Measurements from ENCODE around the gene DAPL1. TPM values are rescaled to one million over a fixed set of nuclear protein-coding genes. Genes with fewer than 3 reads are reported as not detected.

DAPL1 gene
- total and polyA plus RNA-seq, 2 experiments from 2014 or later, result not detected

DNA sequence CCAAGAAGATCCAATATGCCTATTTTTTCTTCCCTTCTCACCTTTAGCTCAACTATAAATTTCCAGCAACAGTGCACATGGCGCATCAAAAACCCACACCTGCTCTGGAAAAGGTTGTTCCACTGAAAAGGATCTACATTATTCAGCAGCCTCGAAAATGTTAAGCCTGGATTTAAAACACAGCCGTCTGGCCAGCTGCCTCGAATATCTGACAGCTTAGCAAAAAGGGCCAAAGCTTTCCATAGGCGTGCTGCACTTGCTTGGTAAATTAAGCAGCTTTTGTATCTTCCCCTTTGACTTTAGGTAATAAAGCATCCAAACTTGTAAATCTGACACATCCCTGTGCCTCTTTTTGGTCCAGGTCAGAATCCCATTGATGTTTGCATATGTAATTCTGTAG is 20.5 kb downstream of the DAPL1 start:
- no peaks in the 10 kb centered on the region for H4K20me1 ChIP-seq (ENCODE audit: insufficient read depth, poor library complexity, severe bottlenecking)
- DNase-seq (ENCODE audit: low spot score), result no peak
- H3K4me3 ChIP-seq, result no peak overlapping the region

DNA sequence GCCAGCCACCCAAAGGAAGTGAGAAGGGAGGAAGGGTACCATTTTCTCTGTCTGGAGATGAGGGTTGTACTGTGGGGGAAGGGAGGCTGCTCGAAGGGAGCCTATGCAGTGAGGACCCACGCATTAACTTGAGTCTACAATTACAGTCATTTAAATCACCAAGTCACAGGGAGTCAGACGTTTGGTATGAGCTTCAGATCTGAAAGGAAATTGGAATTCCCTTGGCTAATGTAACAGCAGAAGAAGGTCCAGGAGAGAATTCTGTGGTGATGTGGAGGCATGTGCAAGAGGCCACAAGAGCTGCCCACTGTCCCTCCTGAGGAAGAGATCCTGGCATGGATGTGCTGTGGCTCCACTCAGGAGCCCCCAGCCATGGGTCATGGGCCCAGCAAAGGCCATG is 22.5 kb downstream of the DAPL1 start:
- TF ChIP-seq, protein P1, sequence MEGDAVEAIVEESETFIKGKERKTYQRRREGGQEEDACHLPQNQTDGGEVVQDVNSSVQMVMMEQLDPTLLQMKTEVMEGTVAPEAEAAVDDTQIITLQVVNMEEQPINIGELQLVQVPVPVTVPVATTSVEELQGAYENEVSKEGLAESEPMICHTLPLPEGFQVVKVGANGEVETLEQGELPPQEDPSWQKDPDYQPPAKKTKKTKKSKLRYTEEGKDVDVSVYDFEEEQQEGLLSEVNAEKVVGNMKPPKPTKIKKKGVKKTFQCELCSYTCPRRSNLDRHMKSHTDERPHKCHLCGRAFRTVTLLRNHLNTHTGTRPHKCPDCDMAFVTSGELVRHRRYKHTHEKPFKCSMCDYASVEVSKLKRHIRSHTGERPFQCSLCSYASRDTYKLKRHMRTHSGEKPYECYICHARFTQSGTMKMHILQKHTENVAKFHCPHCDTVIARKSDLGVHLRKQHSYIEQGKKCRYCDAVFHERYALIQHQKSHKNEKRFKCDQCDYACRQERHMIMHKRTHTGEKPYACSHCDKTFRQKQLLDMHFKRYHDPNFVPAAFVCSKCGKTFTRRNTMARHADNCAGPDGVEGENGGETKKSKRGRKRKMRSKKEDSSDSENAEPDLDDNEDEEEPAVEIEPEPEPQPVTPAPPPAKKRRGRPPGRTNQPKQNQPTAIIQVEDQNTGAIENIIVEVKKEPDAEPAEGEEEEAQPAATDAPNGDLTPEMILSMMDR (IDR thresholded peaks at IDR 0.05; ENCODE audit: poor library complexity), result no peak
- TF ChIP-seq EZH2phosphoT487 (IDR thresholded peaks at IDR 0.05; ENCODE audit: low read depth, severe bottlenecking, unreplicated experiment), result no peak
- no peak for TF ChIP-seq EZH2 (IDR thresholded peaks at IDR 0.05; ENCODE audit: borderline replicate concordance)
- Histone ChIP-seq H3K79me2 (no peaks in the 10 kb centered on the region), H3K4me3 (no peak overlapping the region), H3K4me1 (ENCODE audit: insufficient read depth) (no peaks in the 10 kb centered on the region), H3K36me3 (replicated peaks; ENCODE audit: insufficient read depth, low read depth) (no peaks in the 10 kb centered on the region), H2AFZ (no peak overlapping the region), H3K4me2 (no peak overlapping the region), H3K27ac (no peak overlapping the region), H3K27me3 (no peaks in the 10 kb centered on the region), H4K20me1 (ENCODE audit: insufficient read depth, poor library complexity, severe bottlenecking) (no peaks in the 10 kb centered on the region), H3K9me3 (ENCODE audit: low read depth) (no peaks in the 10 kb centered on the region), H3K9me2 (replicated peaks; ENCODE audit: insufficient read depth) (no peaks in the 10 kb centered on the region)
- no peak for DNase-seq (ENCODE audit: low spot score)
- WGBS (ENCODE audit: low lambda C conversion rate, missing lambda C conversion rate), result 80% methylated on average over 3 of the region's 3 CpGs

More for the DNA sequence above, 20.5 kb downstream of the DAPL1 start:
- no peak for TF ChIP-seq EZH2phosphoT487 (IDR thresholded peaks at IDR 0.05; ENCODE audit: low read depth, severe bottlenecking, unreplicated experiment)
- no peak for TF ChIP-seq EZH2 (IDR thresholded peaks at IDR 0.05; ENCODE audit: borderline replicate concordance)
- TF ChIP-seq, protein P1 (IDR thresholded peaks at IDR 0.05; ENCODE audit: poor library complexity), result no peak
- no peaks in the 10 kb centered on the region for H3K9me2 ChIP-seq (replicated peaks; ENCODE audit: insufficient read depth)
- H3K4me2 ChIP-seq, result no peak overlapping the region
- no peaks in the 10 kb centered on the region for H3K4me1 ChIP-seq (ENCODE audit: insufficient read depth)
- no peaks in the 10 kb centered on the region for H3K9me3 ChIP-seq (ENCODE audit: low read depth)
- WGBS (ENCODE audit: low lambda C conversion rate, missing lambda C conversion rate), result 51% methylated on average over 5 of the region's 5 CpGs
- H3K36me3 ChIP-seq (replicated peaks; ENCODE audit: insufficient read depth, low read depth), result no peaks in the 10 kb centered on the region
- H3K27ac ChIP-seq, result no peak overlapping the region
- no peaks in the 10 kb centered on the region for H3K79me2 ChIP-seq
- no peaks in the 10 kb centered on the region for H3K27me3 ChIP-seq
- H2AFZ ChIP-seq, result no peak overlapping the region

DNA sequence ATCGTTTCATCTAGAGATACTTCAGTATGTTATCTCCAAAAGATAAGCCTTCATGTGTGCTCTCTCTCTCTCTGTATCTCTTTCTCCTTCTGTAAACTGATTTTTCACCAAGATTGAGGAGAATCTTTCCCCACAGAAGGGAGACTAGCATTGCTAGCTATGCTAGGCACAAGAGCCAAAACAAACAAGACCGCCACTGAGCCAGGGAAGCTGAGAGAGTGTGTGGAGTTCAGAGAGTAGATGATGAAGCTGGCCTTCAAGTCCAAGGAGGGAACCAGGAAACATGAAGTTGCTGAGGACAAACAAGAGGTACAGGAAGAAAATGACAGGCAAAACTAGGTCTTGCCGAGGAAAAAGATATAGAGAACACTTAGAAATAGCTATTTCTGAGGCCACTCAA is 23.4 kb downstream of the DAPL1 start:
- H2AFZ ChIP-seq, result no peak overlapping the region
- H3K9me2 ChIP-seq (replicated peaks; ENCODE audit: insufficient read depth), result no peaks in the 10 kb centered on the region
- 64% methylated on average over 3 of the region's 3 CpGs for WGBS (ENCODE audit: low lambda C conversion rate, missing lambda C conversion rate)
- H3K4me3 ChIP-seq, result no peak overlapping the region
- TF ChIP-seq EZH2 (IDR thresholded peaks at IDR 0.05; ENCODE audit: borderline replicate concordance), result no peak
- TF ChIP-seq, protein P1 (IDR thresholded peaks at IDR 0.05; ENCODE audit: poor library complexity), result no peak
- no peak for TF ChIP-seq EZH2phosphoT487 (IDR thresholded peaks at IDR 0.05; ENCODE audit: low read depth, severe bottlenecking, unreplicated experiment)
- no peak for DNase-seq (ENCODE audit: low spot score)
- H3K27me3 ChIP-seq, result no peaks in the 10 kb centered on the region
- no peaks in the 10 kb centered on the region for H3K4me1 ChIP-seq (ENCODE audit: insufficient read depth)
- no peak overlapping the region for H3K4me2 ChIP-seq
- H3K27ac ChIP-seq, result no peak overlapping the region
- no peaks in the 10 kb centered on the region for H3K9me3 ChIP-seq (ENCODE audit: low read depth)
- no peaks in the 10 kb centered on the region for H3K36me3 ChIP-seq (replicated peaks; ENCODE audit: insufficient read depth, low read depth)
- no peaks in the 10 kb centered on the region for H3K79me2 ChIP-seq
- H4K20me1 ChIP-seq (ENCODE audit: insufficient read depth, poor library complexity, severe bottlenecking), result no peaks in the 10 kb centered on the region

DNA sequence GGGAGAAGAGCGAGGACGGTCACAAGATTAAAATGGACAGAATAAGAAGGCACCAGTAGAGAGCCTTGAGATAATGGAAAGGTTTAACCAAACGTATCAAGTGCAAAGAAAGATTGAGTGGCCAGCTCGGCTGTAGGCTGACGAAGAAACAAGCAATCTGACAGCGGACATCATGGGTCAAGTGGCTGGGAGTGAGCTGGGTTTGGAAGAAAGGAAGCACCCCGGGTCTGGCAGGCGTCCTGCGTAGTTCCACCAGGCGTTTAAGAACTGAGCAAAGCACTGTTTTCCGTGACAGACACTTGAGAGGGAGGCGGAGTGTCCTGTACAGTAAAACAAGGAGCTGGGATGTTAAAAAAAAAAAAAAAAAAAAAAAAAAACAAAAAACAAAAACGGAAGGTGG is 27.1 kb downstream of the DAPL1 start:
- no peaks in the 10 kb centered on the region for H3K4me1 ChIP-seq (ENCODE audit: insufficient read depth)
- H2AFZ ChIP-seq, result no peak overlapping the region
- H3K36me3 ChIP-seq (replicated peaks; ENCODE audit: insufficient read depth, low read depth), result no peaks in the 10 kb centered on the region
- H3K4me2 ChIP-seq, result no peak overlapping the region
- H3K27me3 ChIP-seq, result no peaks in the 10 kb centered on the region
- no peaks in the 10 kb centered on the region for H4K20me1 ChIP-seq (ENCODE audit: insufficient read depth, poor library complexity, severe bottlenecking)
- no peak overlapping the region for H3K4me3 ChIP-seq
- TF ChIP-seq EZH2 (IDR thresholded peaks at IDR 0.05; ENCODE audit: borderline replicate concordance) (no peak), EZH2phosphoT487 (IDR thresholded peaks at IDR 0.05; ENCODE audit: low read depth, severe bottlenecking, unreplicated experiment) (no peak)
- TF ChIP-seq, protein P1 (IDR thresholded peaks at IDR 0.05; ENCODE audit: poor library complexity), result no peak
- H3K79me2 ChIP-seq, result no peaks in the 10 kb centered on the region
- no peak overlapping the region for H3K27ac ChIP-seq
- DNase-seq (ENCODE audit: low spot score), result no peak
- WGBS (ENCODE audit: low lambda C conversion rate, missing lambda C conversion rate), result 54% methylated on average over 13 of the region's 13 CpGs
- H3K9me3 ChIP-seq (ENCODE audit: low read depth), result no peaks in the 10 kb centered on the region
- no peaks in the 10 kb centered on the region for H3K9me2 ChIP-seq (replicated peaks; ENCODE audit: insufficient read depth)

All from hepatocyte (in vitro differentiated cells).